K562 (cell line): ENCODE data around the gene RPL34. TPM values are rescaled to one million over a fixed set of nuclear protein-coding genes. Genes with fewer than 3 reads are reported as not detected.

Experiments
- ATAC-seq: fragments of 200-7000 bp; cut with Tn5 transposase; 3 replicates; pipeline ENCODE4 v1.9.1; 2020; ENCODE audit warnings: moderate library complexity
- BruUV-seq: library from RNA; stranded (reverse); fragments of 400-500 nt; replicated peaks from 2 replicates; lab custom pipeline; 2021; lab: Mats Ljungman, UMichigan
- CTCF ChIA-PET: fragments of 300-600 bp; formaldehyde crosslinking; extraction: SDS; loops from one replicate; lab custom pipeline; 2021; ENCODE audit warnings: low intra/inter-chr PET ratio; lab: Yijun Ruan, JAX
- POLR2A ChIA-PET: fragments of 300-600, 350-650 bp; sonication (Branson Sonifier 250); formaldehyde crosslinking; extraction: SDS; loops from one replicate; lab custom pipeline; 2021; ENCODE audit warnings: antibody characterized with exemption, inconsistent platforms; lab: Yijun Ruan, JAX
- DNase-seq, 4 experiments: peaks; one replicate each; pipeline versions ENCODE4 v3.0.0 to v3.0.0-alpha.2; 2011 to 2018; ENCODE audit warnings: low spot score in 3 of 4, mixed read lengths in 3 of 4; ENCODE audit errors: extremely low read depth in 1 of 4
- FAIRE-seq: peaks from 2 replicates; lab custom pipeline; 2011; peaks lifted over from hg19 to GRCh38; lab: Jason Lieb, UNC
- H2AFZ ChIP-seq: 2 replicates; pipeline ENCODE4 v1.6.0; 2011; ENCODE audit warnings: low read depth, low read length, control low read depth, inconsistent platforms
- H3K27ac ChIP-seq: fragments of 200-600 bp; 3 replicates; pipeline ENCODE4 v1.8.0; 2011; ENCODE audit warnings: low read depth, mild to moderate bottlenecking, control low read depth, inconsistent platforms, low read length, moderate library complexity, mixed read lengths; ENCODE audit errors: extremely low read depth
- H3K27me3 ChIP-seq, 2 experiments: fragments of 300-600 bp in 1 of 2; 2 replicates in 1 of 2; 3 replicates in 1 of 2; pipeline versions ENCODE4 v1.6.0 to v1.8.0; 2011; ENCODE audit warnings: inconsistent platforms in 2 of 2, low read length in 2 of 2, mild to moderate bottlenecking in 1 of 2, mixed read lengths in 1 of 2, moderate library complexity in 1 of 2; ENCODE audit not compliant: control insufficient read depth in 2 of 2, insufficient read depth in 2 of 2
- H3K36me3 ChIP-seq: fragments of 300-600 bp; 3 replicates; pipeline ENCODE4 v1.8.0; 2011; ENCODE audit warnings: mild to moderate bottlenecking, low read length, inconsistent platforms; ENCODE audit not compliant: control insufficient read depth, insufficient read depth
- H3K4me1 ChIP-seq, 2 experiments: fragments of 200-600 bp in 1 of 2; replicated peaks in 1 of 2; 2 replicates in 1 of 2; 3 replicates in 1 of 2; pipeline versions ENCODE4 v1.5.1 to v1.8.0; 2011; ENCODE audit warnings: inconsistent platforms in 2 of 2, low read length in 2 of 2, mild to moderate bottlenecking in 1 of 2, mixed read lengths in 1 of 2, moderate library complexity in 1 of 2; ENCODE audit not compliant: control insufficient read depth in 2 of 2, insufficient read depth in 2 of 2
- H3K4me2 ChIP-seq: 2 replicates; pipeline ENCODE4 v1.6.1; 2011; ENCODE audit warnings: low read length, control low read depth, inconsistent platforms, mixed read lengths; ENCODE audit not compliant: insufficient read depth
- H3K4me3 ChIP-seq: fragments of 200-600 bp; sonication (generic), shearing (Covaris generic); 2 replicates; pipeline ENCODE4 v1.5.1; 2016; ENCODE audit warnings: control low read depth, inconsistent platforms
- H3K79me2 ChIP-seq: fragments of 200-600 bp; 3 replicates; pipeline ENCODE4 v1.8.0; 2011; ENCODE audit warnings: low read length, inconsistent platforms; ENCODE audit not compliant: control insufficient read depth, insufficient read depth
- H3K9ac ChIP-seq, 2 experiments: 2 replicates each; pipeline versions ENCODE4 v1.6.0 to v1.6.1; 2011; ENCODE audit warnings: low read depth in 2 of 2, low read length in 2 of 2, control low read depth in 1 of 2, inconsistent platforms in 1 of 2, mild to moderate bottlenecking in 1 of 2, mixed read lengths in 1 of 2; ENCODE audit not compliant: insufficient read depth in 1 of 2
- H3K9me1 ChIP-seq: one replicate; pipeline ENCODE4 v1.6.0; 2011; ENCODE audit warnings: inconsistent platforms, mild to moderate bottlenecking, low read length, moderate library complexity; ENCODE audit not compliant: control insufficient read depth, insufficient read depth
- H3K9me3 ChIP-seq: replicated peaks from 2 replicates; pipeline ENCODE4 v1.5.1; 2011; ENCODE audit warnings: low read depth, low read length, inconsistent platforms; ENCODE audit not compliant: control insufficient read depth, insufficient read depth
- H4K20me1 ChIP-seq: replicated peaks from 2 replicates; pipeline ENCODE4 v1.6.1; 2011; ENCODE audit warnings: low read length, inconsistent platforms, mixed read lengths; ENCODE audit not compliant: control insufficient read depth, insufficient read depth
- DACH1 ChIP-seq: fragments of 450-650 bp; IDR thresholded peaks from 2 replicates; pipeline ENCODE4 v1.6.1; 2018; ENCODE audit not compliant: partially characterized antibody
- FOXM1 ChIP-seq, 2 experiments: fragments of 450-650 bp in 1 of 2; sonication (generic) in 1 of 2; formaldehyde crosslinking in 1 of 2; IDR thresholded peaks; 2 replicates each; pipeline versions ENCODE4 v1.6.1 to v1.9.0; 2017 to 2022; ENCODE audit warnings: low read depth in 2 of 2, mild to moderate bottlenecking in 2 of 2, missing genetic modification reagents in 1 of 2, moderate library complexity in 1 of 2
- GATAD2B ChIP-seq: fragments of 450-650 bp; IDR thresholded peaks from 2 replicates; pipeline ENCODE4 v1.6.1; 2017; ENCODE audit warnings: mild to moderate bottlenecking, borderline replicate concordance
- HDAC8 ChIP-seq: fragments of 450-650 bp; IDR thresholded peaks from 2 replicates; pipeline ENCODE4 v1.6.1; 2016; ENCODE audit warnings: mild to moderate bottlenecking, missing genetic modification characterization, moderate library complexity, missing compliant biosample characterization
- JUND ChIP-seq, 2 experiments: IDR thresholded peaks; 2 replicates in 1 of 2; 3 replicates in 1 of 2; pipeline ENCODE4 v1.6.1; 2011; ENCODE audit warnings: borderline replicate concordance in 2 of 2, low read depth in 2 of 2, low read length in 2 of 2, improper control_type of control experiment in 1 of 2, missing biosample characterization in 1 of 2, missing genetic modification characterization in 1 of 2, missing genetic modification reagents in 1 of 2
- KAT2B ChIP-seq: IDR thresholded peaks from one replicate; pipeline ENCODE4 v1.6.1; 2012; ENCODE audit warnings: low read depth, mild to moderate bottlenecking, control low read depth, inconsistent platforms, low read length, moderate library complexity
- KLF1 ChIP-seq: fragments of 450-650 bp; IDR thresholded peaks from 2 replicates; pipeline ENCODE4 v1.6.1; 2016; ENCODE audit warnings: missing genetic modification characterization, missing compliant biosample characterization
- MAFF ChIP-seq: IDR thresholded peaks from 2 replicates; pipeline ENCODE4 v1.6.1; 2012; ENCODE audit warnings: low read length, improper control_type of control experiment
- NBN ChIP-seq: fragments of 450-650 bp; IDR thresholded peaks from 2 replicates; pipeline ENCODE4 v1.6.1; 2016; ENCODE audit warnings: low read depth, mild to moderate bottlenecking
- NCOR1 ChIP-seq: fragments of 450-650 bp; IDR thresholded peaks from 2 replicates; pipeline ENCODE4 v1.6.1; 2016; ENCODE audit warnings: mild to moderate bottlenecking, moderate library complexity
- POLR2A ChIP-seq: fragments of 450-650 bp; conservative IDR thresholded peaks from 2 replicates; pipeline ENCODE4 v1.6.1; 2016
- POLR2H ChIP-seq: IDR thresholded peaks from 2 replicates; pipeline ENCODE4 v1.6.1; 2016; ENCODE audit warnings: missing genetic modification characterization, low read depth, mild to moderate bottlenecking, control low read depth, missing compliant biosample characterization, moderate library complexity
- RAD51 ChIP-seq: fragments of 450-650 bp; IDR thresholded peaks from 2 replicates; pipeline ENCODE4 v1.7.1; 2016; ENCODE audit warnings: low read depth, mild to moderate bottlenecking, borderline replicate concordance
- TAF15 ChIP-seq: fragments of 200-400 bp; formaldehyde crosslinking; IDR thresholded peaks from 2 replicates; pipeline ENCODE4 v1.6.1; 2017; ENCODE audit warnings: mild to moderate bottlenecking, low read depth, low read length, moderate library complexity
- TCF3 ChIP-seq: sonication (generic); formaldehyde crosslinking; IDR thresholded peaks from 2 replicates; pipeline ENCODE4 v1.4.0; 2020; ENCODE audit warnings: mild to moderate bottlenecking, missing genetic modification reagents
- ZNF212 ChIP-seq: fragments of 450-650 bp; formaldehyde crosslinking; IDR thresholded peaks from 2 replicates; pipeline ENCODE4 v1.4.0; 2020; ENCODE audit warnings: mild to moderate bottlenecking
- ZNF551 ChIP-seq: fragments of 250-450 bp; sonication (Bioruptor Pico); IDR thresholded peaks from 2 replicates; pipeline ENCODE4 v1.5.0; 2021; ENCODE audit warnings: mild to moderate bottlenecking, moderate library complexity
- WGBS: fragments of 100-300 bp; shearing (Covaris generic); methylation state at CpG from one replicate; pipeline ENCODE4 v1.1.6; 2016; ENCODE audit warnings: low coverage, mixed read lengths; ENCODE audit not compliant: insufficient coverage; ENCODE audit errors: missing lambda C conversion rate; 5-methylcytosine and 5-hydroxymethylcytosine counted together
- in situ Hi-C: fragments of 300-500 bp; cut with MboI; formaldehyde crosslinking; loops from 4 replicates; pipeline ENCODE4 v1.15.0; 2018; ENCODE audit warnings: inconsistent platforms, mixed read lengths
- intact Hi-C: fragments of 100-400 bp; cut with micrococcal nuclease; formaldehyde crosslinking; loops from 2 replicates; pipeline ENCODE4 v1.14.2; 2022
- polyA plus RNA-seq, 8 experiments: library from polyadenylated mRNA; depleted of rRNA in 4 of 8; stranded (reverse) in 5 of 8; unstranded in 3 of 8; fragments of >200 nt; fragmentation: Nextera tagmentation in 2 of 8; fragmentation: Illumina TruSeq in 1 of 8; extraction: Ambion mirVana in 2 of 8; extraction: Trizol in 1 of 8; gene quantifications; 2 replicates each; pipeline versions ENCODE4 v1.2.1 to v1.2.3, GENCODE V29; 2011 to 2014; ENCODE audit warnings: inconsistent platforms in 1 of 8, missing spikeins in 1 of 8
- total RNA-seq, 7 experiments: library from RNA; depleted of rRNA in 6 of 7; stranded (reverse); fragments of >200 nt in 6 of 7; fragmentation: Illumina TruSeq in 2 of 7; extraction: Trizol in 2 of 7; gene quantifications; 2 replicates each; pipeline versions ENCODE4 v1.2.1 to v1.2.3, GENCODE V29; 2011 to 2021; ENCODE audit warnings: low replicate concordance in 1 of 7
- TF ChIP-seq, protein P1 (sequence below): sonication (generic); formaldehyde crosslinking; IDR thresholded peaks from 2 replicates; pipeline ENCODE4 v1.8.0; 2022; ENCODE audit warnings: missing genetic modification reagents, mild to moderate bottlenecking, moderate library complexity, borderline replicate concordance

Gene RPL34
- total and polyA plus RNA-seq, 9 of the 15 experiments (the other 6 are each of a cell fraction or from before 2014, with no cell fraction given): 1,612 to 4,502 (median 2,593) TPM

DNA sequence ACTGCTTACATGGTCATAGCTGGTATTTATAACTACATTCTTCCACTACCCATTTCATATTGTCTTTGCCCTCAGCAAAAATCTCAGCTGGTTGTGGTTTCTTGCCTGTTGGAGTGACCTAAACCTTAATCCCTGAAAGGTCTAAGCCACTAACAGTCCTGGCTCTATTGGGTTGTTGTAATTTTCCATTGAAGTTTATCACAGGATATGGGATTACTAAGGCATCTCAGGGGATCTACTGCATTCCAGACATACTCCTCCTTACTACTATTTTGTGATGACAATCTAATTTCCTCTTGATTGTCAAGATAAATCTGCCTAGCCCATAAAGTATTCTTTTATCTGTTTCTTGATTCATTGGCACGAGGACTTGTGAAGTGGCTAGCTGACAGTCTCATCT lies 23.9 kb downstream of the RPL34 start:
- Histone ChIP-seq H3K4me2 (no peak overlapping the region), H3K27ac (no peak overlapping the region), H3K9me3 (no peaks in the 10 kb centered on the region), H3K9ac (no peak overlapping the region), H3K9me1 (no peaks in the 10 kb centered on the region), H4K20me1 (no peaks in the 10 kb centered on the region), H3K36me3 (0 out of 3 replicates have a peak, but pooled peaks cover 2% of the 10 kb centered on the region), H3K4me1 (peaks cover 0 to 2% of the 10 kb centered on the region in 2 experiments; a peak in 1 of 5 replicates), H3K27me3 (no peaks in the 10 kb centered on the region), H3K79me2 (no peaks in the 10 kb centered on the region), H3K4me3 (no peak overlapping the region), H2AFZ (no peak overlapping the region)
- no TSS peak for BruUV-seq
- 68% methylated on average over 1 of the region's 1 CpG for WGBS
- no peak for DNase-seq
- no peak for FAIRE-seq
- ChIA-PET CTCF (no interaction called here), POLR2A (interaction anchor here (0.7 kb wide), 1 partner anchor 95 kb away, joined by 4 read pairs; no protein-coding TSS in a partner anchor)
- TF ChIP-seq NCOR1: no peak
- TF ChIP-seq POLR2H (tag): no peak
- TF ChIP-seq FOXM1 (IDR thresholded peaks at IDR 0.05; ENCODE audit: low read depth): no peak
- no peak for TF ChIP-seq FOXM1 (CRISPR knock-in tag; IDR thresholded peaks at IDR 0.05; ENCODE audit: low read depth)
- TF ChIP-seq, protein P1, sequence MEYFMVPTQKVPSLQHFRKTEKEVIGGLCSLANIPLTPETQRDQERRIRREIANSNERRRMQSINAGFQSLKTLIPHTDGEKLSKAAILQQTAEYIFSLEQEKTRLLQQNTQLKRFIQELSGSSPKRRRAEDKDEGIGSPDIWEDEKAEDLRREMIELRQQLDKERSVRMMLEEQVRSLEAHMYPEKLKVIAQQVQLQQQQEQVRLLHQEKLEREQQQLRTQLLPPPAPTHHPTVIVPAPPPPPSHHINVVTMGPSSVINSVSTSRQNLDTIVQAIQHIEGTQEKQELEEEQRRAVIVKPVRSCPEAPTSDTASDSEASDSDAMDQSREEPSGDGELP (CRISPR knock-in tag): no peak
- no peak for TF ChIP-seq KAT2B
- TF ChIP-seq TCF3 (CRISPR knock-in tag): no peak
- no peak for TF ChIP-seq HDAC8
- TF ChIP-seq ZNF551 (CRISPR knock-in tag): no peak
- no peak for TF ChIP-seq MAFF
- TF ChIP-seq JUND (IDR thresholded peaks at IDR 0.05; ENCODE audit: borderline replicate concordance, low read depth, low read length): no peak
- TF ChIP-seq JUND (tag; IDR thresholded peaks at IDR 0.05; ENCODE audit: borderline replicate concordance, low read depth, low read length): no peak
- TF ChIP-seq GATAD2B: no peak
- TF ChIP-seq NBN: no peak
- no peak for TF ChIP-seq ZNF212 (CRISPR knock-in tag)
- TF ChIP-seq KLF1: no peak
- no peak for TF ChIP-seq DACH1
- no peak for TF ChIP-seq TAF15
- TF ChIP-seq RAD51: no peak
- TF ChIP-seq POLR2A: no peak
- in situ Hi-C loops (no loop called here), intact Hi-C loops (no loop called here)
- no peak for ATAC-seq
